NCI-H1092 treated with DMSO at 0.1 percent for 48 hours (cell line): ENCODE data around the gene DIPK1C.
"Not testable (repeated sequence)": the region's sequence is repeated elsewhere in the genome, so short reads cannot be mapped to it uniquely, and the experiment has no call there.

Source experiments
- DNase-seq: peaks from one replicate; lab custom pipeline; 2025; lab: John Stamatoyannopoulos, UW

Gene DIPK1C

DNA sequence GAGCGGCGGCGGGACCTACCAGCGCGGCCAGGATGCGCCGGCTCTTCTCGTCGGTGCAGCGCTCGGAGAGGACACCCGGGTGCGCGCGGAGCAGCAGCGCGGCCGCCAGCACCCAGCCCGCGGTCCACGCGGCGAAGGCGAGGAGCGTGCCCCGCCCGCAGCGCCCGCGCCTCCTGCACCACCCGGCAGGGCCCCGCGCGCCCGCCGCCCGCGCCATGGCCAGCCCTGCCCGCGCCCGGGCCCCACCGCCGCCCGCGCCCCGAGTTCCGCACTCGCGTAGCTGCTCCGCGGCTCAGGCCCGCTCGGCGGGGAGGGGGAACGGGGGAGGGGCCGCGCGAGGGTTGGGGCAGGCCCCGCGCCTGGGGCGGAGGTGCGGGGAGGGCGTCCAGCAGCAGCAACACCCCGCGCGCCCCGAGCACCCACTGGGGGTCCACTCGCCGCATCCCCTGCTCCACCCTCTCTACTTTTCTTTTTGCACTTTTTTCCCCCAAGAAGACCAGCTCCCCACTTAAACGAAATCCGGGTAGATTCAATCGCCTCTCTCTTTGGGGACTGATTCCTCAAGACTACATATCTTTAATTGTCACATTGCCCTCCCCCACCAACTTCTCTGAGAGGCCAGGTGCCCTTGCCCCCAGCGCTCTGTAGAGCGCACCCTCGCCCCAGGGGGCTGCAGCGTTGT is at the start of gene DIPK1C:
Gene DIPK1C, minus strand, starts transcription at position 266 of the 682 bp plus-strand sequence. Its CDS starts 49 bp downstream, at position 217.
- DNase-seq, result no peak

DNA sequence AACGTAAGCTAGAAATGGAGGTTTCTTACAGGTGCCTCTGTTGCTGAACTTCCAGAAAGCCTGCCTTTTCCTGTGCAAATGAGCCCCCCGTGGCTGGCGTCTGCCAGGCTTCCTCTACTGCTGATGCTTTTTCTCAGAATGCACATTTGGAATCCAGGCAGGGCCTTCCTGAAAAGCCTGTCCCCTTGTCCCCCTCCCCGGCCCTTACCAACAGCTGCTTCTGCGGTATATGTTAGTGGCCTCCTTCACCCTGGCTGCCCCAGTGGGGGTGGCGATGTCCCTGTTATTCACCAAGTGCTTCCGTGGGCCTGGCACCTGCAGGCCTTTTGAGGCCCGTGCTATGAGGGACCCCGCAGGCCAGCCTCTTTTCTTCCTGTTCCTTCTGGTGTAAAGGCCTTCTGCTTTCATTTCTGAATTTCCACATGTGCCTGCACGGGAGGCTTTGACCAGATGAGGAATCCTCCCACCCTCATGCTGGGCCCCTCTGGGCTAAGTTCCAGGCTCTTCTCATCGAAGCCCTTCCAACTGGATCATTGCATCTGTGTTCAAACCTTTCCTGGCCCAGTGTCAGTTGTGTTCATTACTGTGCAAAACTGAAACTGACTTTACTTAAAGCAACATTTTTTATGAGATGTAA is 49.5 kb upstream of the DIPK1C start:
- DNase-seq, result no peak

DNA sequence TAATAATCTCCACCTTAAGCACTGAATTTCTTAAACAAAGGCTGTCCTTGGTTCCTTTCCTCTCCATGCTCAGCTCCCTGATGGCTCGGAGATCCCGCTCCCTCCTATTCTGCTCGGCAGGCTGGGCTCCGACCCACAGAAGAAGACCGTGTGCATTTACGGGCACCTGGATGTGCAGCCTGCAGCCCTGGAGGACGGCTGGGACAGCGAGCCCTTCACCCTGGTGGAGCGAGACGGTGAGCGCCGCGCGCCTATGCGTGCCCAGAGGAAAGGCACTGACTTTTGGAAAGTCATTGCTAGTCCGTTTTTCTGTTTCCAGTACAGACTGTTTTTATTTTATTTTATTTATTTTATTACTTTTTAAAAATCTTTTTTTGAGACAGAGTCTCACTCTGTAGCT is 48.7 kb upstream of the DIPK1C start:
- no peak for DNase-seq

DNA sequence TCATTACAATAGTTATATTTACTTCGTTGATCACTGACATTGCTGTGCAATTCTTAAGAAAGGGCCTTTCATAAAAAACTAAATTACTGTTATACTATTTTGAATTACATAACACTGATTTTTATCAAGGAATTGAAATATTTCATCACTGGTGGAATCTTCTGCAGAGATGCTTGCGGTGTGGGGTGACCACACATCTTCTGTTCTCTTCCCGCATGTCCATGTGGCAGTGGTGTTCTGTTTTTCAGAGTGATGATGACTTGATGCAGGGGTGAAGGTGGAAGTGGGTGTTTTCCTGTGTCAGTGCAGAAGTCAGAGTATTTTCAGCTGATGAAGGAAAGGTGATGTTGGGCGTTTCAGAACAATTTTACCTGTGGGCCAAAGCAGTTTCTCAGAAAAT is 46.0 kb upstream of the DIPK1C start:
- no peak for DNase-seq

DNA sequence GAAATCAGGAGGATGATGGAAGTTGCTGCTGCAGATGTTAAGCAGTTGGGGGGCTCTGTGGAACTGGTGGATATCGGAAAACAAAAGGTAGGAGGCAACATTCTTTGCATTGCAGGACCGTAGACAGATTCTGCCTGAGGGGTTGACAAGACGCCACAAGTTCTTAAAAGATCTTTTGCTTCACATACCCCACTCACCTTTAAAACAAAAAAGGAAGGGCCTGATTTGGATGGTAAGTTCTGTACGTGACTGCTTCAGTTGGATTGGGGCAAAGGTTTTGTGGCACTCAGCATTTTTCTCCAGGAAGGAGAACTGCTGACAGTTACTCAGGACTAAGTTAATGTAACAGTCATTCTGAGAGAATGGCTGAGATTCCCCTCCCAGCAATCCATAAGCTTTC is 44.3 kb upstream of the DIPK1C start:
- DNase-seq, result no peak

DNA sequence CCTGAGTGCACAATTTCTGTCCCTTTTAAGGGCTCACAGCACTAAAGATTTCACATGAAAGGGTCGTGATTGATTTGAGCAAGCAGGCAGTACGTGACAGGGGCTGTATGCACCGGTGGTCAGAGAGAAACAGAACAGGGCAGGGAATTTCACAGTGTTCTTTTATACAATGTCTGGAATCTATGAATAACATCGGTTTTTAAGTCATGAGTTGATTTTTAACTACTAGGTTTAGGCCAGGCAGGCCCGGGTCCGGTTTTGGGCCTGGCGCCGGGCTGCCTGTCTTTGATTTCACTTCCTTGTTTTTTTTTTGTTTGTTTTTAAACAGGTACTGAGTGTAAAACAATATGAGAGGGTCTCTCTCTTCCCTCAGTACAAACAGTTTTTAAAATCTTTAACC is 43.7 kb upstream of the DIPK1C start:
- DNase-seq, result not testable (repeated sequence)

DNA sequence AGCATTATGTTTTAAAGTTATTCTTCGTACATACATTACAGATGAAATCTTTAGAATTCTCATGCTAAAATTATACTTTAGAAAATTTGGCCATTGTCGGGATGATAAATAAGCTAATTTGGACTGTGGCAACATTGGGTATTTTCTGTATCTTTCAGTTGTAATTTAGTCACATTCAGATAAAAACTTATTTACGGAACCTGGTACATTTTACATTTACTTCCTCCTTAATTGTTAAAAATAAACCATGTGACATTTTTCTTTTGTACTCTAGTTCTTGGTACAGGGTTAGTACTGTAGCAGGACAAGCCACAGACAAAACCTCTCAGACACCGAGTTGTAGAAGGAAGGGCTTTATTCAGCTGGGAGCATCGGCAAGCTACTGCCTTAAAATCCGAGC is 43.3 kb upstream of the DIPK1C start:
- DNase-seq, result no peak

DNA sequence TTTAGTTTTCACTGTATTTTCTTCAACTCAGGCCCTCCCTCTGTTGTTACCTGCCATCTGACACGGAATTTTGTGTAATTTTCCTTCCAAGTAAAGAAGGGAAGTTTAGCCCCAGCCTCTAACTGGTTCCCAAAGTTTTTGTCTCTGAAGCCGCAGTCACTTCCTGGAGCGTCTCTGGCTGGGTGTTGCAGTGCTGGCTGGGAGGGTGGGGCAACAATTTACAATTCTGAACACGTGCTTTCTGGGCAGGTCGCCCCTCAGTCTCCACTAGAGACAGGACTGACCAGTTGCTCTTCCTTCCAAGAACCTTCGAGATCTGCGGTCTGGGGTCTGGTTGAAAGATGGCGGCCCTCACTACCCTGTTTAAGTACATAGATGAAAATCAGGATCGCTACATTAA is 42.5 kb upstream of the DIPK1C start:
- DNase-seq, result no peak

DNA sequence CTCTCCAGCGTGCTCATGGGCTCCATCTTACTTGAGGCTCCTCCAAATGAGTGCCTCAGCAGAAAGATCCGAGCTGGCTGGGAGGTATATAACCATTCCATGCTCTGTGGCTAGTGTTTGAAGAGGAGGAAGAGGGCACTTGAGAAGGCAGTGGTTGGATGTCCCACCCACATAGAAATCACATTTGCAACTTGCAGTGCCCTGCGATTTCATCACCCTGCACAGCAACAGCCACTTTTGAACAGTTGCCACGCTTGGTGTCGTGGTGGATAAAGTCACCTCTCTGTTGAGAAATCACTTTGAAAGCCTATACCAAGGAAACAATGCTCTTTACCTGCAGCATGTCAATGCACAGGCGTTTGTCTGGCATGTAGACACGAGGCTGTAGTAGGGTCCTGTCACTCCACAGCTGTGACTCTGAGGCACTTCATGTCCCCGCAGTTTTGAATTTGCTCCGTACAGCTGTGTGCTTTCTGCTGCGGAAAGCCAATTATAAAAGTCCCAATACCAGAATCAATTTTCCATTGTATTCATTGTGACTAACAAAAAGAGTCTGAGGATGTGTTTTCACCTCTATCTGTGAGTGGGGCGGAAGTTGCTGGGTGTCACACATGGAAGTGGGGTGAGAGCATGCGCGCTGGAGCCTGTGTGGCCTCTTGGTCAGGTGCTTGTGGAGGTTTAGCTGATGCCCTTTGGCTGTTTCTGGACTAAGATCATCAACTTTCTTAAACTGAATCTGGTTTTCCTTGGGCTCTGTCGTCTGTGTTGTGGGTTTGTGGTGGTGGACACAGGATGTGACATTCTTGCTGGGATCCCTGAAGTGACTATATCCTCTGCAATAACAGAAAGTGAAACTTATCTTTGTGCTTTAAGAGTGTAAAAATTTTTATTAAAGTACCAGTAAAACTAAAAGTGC is 41.9 kb upstream of the DIPK1C start:
- no peak for DNase-seq

DNA sequence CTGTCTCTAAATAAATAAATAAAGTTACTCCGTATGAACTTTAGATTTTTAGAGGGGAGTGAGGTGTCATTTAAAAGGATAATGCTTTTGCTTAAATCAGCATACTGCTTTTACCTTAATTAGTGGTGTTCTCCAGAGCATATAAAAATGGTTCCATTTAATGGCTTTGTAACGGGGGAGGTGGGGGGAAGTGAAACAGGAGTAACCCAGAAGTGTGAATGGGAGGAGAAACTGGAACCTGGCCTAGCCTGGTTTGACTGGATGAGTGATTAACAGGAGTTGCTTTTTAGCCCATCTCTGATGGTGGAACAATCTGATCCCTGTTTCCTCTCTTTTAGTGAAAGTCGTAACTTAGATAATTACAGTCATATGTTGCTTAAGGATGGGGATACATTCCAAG is 40.7 kb upstream of the DIPK1C start:
- DNase-seq, result no peak

DNA sequence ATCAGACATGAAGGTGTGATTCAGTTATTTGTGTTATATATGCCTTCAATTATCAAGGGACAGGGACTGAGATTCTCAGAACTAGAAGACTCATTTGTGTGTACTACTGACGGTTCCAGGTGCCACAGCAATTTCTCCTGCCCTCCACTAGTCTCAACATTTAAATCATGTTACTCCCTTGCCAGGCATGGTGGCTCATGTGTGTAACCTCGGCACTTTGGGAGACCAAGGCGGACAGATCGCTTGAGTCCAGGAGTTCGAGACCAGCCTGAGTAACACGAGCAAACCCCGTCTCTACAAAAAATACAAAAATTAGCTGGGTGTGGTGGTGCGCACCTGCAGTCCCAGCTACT is 40.2 kb upstream of the DIPK1C start:
- no peak for DNase-seq

DNA sequence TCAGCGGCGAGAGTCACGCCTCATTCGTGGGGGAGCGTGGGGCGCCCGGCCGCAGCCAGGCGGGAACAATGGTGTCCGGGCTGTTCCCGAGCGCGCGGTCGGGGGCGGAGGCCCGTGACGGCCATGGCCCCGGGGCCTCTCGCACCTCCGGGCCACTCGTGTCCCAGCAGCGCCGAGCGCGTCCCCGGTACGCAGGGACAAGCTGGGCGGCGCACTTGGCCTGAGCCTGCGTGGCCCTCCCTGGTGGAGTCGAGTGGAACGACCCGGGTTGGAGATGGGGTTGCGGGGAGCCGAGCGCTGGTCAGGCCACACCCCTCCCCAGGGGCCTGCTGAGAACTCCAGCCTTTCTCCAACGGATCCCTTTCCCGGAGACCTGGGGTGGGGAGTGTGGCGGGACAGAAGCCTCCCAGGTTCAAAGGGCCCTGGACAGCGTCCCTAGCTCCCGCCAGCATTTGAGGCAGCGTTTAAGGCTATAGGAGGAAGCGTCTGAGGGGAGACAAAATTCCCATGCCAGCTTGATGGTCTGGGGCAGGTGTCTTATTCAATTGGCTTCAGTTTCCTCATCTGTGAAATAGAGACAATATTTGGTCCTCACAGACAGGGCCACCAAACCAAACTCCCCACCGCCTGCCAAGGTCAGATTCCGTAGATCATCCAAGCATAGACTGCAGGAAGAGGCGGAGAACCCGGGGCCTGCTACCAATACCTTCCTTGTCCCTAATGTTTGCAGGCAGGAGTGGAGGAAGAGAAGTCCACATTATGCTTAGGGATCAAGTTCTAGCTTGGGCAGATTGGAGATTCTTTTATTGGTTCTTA is 39.6 kb upstream of the DIPK1C start:
- peak; percentile 28 for DNase-seq

DNA sequence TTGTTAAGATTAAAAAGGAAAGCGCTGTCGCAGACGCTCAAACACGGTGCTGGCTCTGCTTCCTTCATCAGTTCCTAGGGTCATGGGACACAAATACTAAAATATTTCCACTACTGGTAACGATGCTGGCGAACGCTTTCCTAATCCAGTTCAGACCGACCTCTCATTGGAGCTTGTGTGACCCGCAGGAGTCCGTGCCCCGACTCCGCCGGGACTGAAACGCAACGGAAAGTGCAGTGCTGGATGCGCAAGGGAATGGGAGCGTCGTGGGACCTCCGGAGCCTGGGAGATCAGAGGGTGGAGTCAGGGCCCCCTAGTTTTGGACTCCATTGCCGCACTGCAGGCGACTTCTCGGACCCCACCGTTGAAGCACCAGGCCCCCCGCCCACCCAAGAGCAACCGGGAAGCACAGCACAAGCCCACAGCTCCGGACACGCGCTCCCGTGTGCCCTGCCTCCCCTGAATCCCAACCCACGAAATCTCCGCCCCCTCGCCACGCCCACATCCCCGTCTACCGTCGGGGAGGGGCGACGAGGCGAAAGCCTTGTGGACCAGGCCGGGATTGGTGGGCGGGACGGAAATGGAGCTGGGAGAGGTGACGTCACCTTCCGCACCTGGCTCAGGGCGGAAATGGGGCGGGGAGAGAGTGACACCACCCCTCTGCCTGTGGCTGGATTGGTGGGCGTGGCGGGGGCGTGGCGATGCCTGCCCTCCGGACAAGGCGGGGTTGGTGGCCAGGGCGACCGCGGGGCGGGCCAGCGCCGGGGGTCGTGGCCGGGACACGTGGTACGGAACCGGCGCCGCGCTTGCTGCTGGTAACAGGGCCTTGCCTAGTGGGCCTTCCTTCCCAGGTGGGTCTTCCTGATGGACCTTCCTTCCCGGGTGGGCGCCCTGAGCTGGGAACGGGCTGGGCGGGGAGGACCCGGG is 38.7 kb upstream of the DIPK1C start, which contains the start of gene CNDP2:
Gene CNDP2, plus strand, starts transcription at position 783 of the 927 bp plus-strand sequence. CDS start 3,611 bp downstream, outside the sequence.
- peak; percentile 99 for DNase-seq

DNA sequence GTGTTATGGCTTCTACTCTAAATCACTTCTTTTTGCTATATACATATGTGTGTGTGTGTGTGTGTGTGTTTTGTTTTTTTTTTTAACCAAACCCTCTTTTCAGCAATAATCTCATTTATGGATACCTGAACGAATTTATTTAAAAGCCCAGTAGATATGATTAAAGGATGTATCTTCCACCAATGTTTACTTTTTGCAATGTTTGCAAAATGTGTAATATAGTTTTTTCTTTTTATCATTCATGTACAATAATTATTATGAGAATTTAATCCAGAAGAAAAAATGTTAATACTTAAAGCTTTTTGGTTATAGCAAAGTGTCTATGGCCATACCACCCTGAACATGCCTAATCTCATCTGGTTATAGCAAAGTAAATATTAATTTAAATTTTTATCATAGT is 37.4 kb upstream of the DIPK1C start:
- no peak for DNase-seq

DNA sequence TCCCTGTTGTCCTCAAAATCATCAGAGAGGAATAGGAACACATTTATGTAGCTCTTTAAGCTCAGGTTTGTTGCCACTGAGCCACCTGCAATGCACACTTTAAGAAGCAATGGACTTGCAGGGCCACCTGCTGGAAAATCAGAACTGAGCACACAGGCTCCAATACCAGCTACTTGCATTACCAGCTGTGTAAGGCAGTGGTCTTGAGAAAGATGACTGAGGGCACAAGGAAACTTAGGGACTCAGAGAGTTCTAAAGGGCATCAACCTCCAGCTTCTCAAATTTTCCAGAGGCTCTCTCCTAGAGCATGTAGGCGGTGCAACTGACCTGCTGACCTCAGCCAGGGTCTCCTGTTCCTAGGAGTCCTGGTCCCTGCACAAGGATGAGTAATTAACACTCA is 36.6 kb upstream of the DIPK1C start:
- peak; percentile 83 for DNase-seq

DNA sequence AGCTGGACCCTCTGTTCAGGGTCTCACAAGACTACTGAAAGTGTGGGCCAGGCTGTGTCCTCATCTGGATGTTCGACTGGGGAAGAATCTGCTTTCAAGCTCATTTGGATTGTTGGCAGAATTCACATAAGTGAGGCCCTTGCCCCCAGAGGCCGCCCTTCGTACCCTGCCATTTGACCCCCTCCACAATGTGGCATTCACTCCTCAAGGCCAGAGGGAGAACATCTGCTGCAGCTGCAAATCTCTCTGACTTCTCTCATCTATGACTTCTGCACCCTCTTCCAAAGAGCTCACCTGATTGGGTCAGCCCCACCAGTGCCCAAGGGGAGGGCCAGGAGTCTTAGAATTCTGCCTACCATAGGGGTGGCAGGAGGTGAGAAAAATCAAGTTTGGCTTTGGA is 35.2 kb upstream of the DIPK1C start:
- no peak for DNase-seq

DNA sequence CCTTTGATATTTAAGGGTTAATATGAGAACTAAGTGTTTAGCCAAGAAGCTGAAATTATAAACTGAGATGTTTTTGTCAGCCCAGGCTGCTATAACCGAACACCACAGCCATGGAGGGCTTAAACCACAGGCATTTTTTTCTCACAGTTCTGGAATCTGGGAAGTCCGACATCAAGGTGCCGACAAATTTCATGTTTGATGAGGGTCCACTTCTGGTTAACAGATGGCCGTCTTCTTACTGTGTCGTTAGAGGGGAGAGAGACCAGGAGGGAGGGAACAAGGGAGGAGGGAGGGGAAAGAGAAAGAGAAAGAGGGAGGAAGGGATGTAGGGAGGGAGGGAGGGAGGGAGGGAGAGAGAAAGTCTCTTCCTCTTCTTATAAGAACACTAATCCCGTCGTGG is 32.6 kb upstream of the DIPK1C start:
- no peak for DNase-seq

DNA sequence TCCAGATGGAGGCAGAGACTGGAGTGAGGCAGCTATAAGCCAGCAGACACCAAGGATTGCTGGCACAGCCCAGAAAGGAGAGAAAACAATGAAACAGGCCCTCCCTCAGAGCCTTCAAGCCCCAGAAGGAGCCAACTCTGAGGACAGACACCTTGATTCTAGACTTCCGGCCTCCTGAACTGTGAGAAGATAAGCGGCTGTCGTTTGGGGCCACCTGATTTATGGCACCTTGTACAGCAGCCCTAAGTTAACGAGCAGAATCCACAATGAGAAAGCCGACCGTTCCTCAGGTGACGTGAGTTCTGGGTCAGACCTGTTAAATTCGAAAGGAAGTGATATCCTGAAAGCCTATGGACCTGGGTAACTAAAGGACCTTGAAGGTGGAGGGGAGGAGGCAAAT is 31.8 kb upstream of the DIPK1C start:
- DNase-seq, result no peak

DNA sequence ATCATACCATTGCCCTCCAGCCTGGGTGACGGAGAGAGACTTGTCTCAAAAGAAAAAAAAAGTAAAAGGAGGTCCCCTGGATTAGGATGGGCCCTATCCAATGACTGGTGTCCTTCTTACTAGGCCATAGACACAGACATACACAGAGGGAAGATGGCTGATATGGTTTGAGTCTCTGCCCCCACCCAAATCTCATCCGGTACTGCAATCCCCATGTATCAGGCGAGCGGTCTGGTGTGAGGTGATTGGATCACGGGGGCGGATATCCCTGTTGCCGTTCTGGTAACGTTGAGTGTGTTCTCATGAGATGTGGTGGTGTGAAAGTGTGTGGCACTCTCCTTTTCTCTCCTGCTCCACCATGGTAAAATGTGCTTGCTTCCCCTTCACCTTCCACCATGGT is 31.2 kb upstream of the DIPK1C start:
- no peak for DNase-seq

DNA sequence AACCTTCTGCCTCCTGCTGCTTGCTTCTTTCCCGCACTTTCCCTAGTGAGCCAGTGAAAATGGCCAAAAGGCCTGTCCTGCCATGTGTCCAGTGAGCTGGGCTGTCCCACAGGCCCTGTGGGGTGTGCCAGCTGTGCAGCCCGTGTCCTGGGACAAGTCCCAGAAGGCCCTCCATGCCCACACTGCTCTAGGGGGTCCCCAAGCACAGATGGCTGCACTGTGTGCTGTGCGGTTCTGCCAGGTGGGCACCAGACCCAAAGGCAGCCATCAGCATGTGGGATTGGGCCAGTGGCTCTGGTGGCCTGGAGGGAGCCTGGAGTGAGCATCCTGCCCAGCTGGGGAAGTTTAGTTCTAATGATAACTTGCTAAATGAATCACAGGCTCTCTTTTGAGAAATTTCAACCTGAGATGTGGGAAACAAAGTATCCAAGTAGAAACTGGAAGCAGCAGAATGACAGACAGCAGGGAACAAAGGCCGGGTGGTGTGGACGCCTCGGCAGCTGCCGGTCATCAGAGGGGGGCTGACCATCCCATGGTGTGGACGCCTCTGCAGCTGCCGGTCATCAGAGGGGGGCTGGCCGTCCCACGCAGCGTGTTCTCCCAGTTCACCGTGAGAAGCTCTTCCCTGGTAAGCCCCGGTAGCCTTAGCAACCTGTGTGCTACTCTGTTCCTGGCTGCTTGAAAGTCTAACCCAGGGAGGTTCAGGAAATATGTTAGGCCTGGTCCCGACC is 29.2 kb upstream of the DIPK1C start:
- DNase-seq, result peak; percentile 34
